GM12878 (cell line): ENCODE measurements around the gene ZBTB24. TPM values are rescaled to one million over a fixed set of nuclear protein-coding genes. Genes with fewer than 3 reads are reported as not detected.

Source experiments
- ATAC-seq: fragments of 200-7000 bp; cut with Tn5 transposase; 3 replicates; pipeline ENCODE4 v1.9.1; 2020; ENCODE audit warnings: mild to moderate bottlenecking, moderate library complexity
- BruUV-seq: library from RNA; stranded (reverse); fragments of 400-500 nt; replicated peaks from 2 replicates; lab custom pipeline; 2021; lab: Mats Ljungman, UMichigan
- CTCF ChIA-PET: fragments of 300-600 bp; sonication (Branson Sonifier 250); formaldehyde crosslinking; extraction: SDS; loops from one replicate; lab custom pipeline; 2021; ENCODE audit warnings: inconsistent platforms; lab: Yijun Ruan, JAX
- POLR2A ChIA-PET: fragments of 350-600 bp; formaldehyde crosslinking; extraction: SDS; loops from one replicate; lab custom pipeline; 2021; ENCODE audit warnings: inconsistent platforms; lab: Charles Lee
- RAD21 ChIA-PET: fragments of 300-600 bp; sonication (Branson Sonifier 250); formaldehyde crosslinking; loops from one replicate; lab custom pipeline; 2023; ENCODE audit warnings: antibody characterized with exemption; ENCODE audit not compliant: unreplicated experiment; lab: Charles Lee
- SMC1A ChIA-PET: fragments of 300-600 bp; sonication (Branson Sonifier 250); formaldehyde crosslinking; loops from one replicate; lab custom pipeline; 2023; ENCODE audit not compliant: unreplicated experiment, uncharacterized antibody; lab: Charles Lee
- DNase-seq: peaks from one replicate; pipeline ENCODE4 v3.0.0-alpha.2; 2011; ENCODE audit warnings: low read depth, low spot score
- FAIRE-seq: peaks from 3 replicates; lab custom pipeline; 2011; peaks lifted over from hg19 to GRCh38; lab: Jason Lieb, UNC
- H2AFZ ChIP-seq: 2 replicates; pipeline ENCODE4 v1.6.0; 2011; ENCODE audit warnings: low read depth, low read length, control low read depth; ENCODE audit not compliant: control insufficient read depth
- H3K27ac ChIP-seq: 2 replicates; pipeline ENCODE4 v1.5.1; 2011; ENCODE audit warnings: control low read depth; ENCODE audit not compliant: control insufficient read depth, insufficient read depth
- H3K27me3 ChIP-seq, 2 experiments: replicated peaks in 1 of 2; 2 replicates each; pipeline versions ENCODE4 v1.6.0 to v1.6.1; 2011; ENCODE audit warnings: low read length in 1 of 2; ENCODE audit not compliant: control insufficient read depth in 2 of 2, insufficient read depth in 2 of 2
- H3K36me3 ChIP-seq, 2 experiments: 2 replicates each; pipeline ENCODE4 v1.5.1; 2011; ENCODE audit warnings: low read length in 1 of 2; ENCODE audit not compliant: control insufficient read depth in 2 of 2, insufficient read depth in 2 of 2
- H3K4me1 ChIP-seq: 2 replicates; pipeline ENCODE4 v1.6.1; 2011; ENCODE audit warnings: mild to moderate bottlenecking, low read length, moderate library complexity, mixed read lengths; ENCODE audit not compliant: control insufficient read depth, insufficient read depth
- H3K4me2 ChIP-seq: 2 replicates; pipeline ENCODE4 v1.6.0; 2011; ENCODE audit warnings: control low read depth; ENCODE audit not compliant: control insufficient read depth, insufficient read depth
- H3K4me3 ChIP-seq: fragments of 200-600 bp; sonication (generic); 2 replicates; pipeline ENCODE4 v1.5.1; 2016
- H3K79me2 ChIP-seq: 2 replicates; pipeline ENCODE4 v1.6.0; 2011; ENCODE audit warnings: low read length; ENCODE audit not compliant: control insufficient read depth, insufficient read depth
- H3K9ac ChIP-seq: 2 replicates; pipeline ENCODE4 v1.8.0; 2011; ENCODE audit warnings: low read length, control low read depth, mixed read lengths; ENCODE audit not compliant: control insufficient read depth, insufficient read depth
- H3K9me3 ChIP-seq: replicated peaks from 3 replicates; pipeline ENCODE4 v1.5.1; 2011; ENCODE audit warnings: mild to moderate bottlenecking, low read length; ENCODE audit not compliant: control insufficient read depth, insufficient read depth
- H4K20me1 ChIP-seq: 2 replicates; pipeline ENCODE4 v1.6.0; 2011; ENCODE audit not compliant: control insufficient read depth, insufficient read depth
- BACH1 ChIP-seq: fragments of 450-650 bp; IDR thresholded peaks from 2 replicates; pipeline ENCODE4 v1.6.1; 2017; ENCODE audit warnings: mild to moderate bottlenecking, borderline replicate concordance
- CEBPB ChIP-seq, 2 experiments: fragments of 150-350 bp in 1 of 2; IDR thresholded peaks; 2 replicates each; pipeline ENCODE4 v1.6.1; 2012 to 2014; ENCODE audit warnings: low read depth in 2 of 2, low read length in 2 of 2, borderline replicate concordance in 1 of 2, inconsistent platforms in 1 of 2
- CHD1 ChIP-seq: IDR thresholded peaks from 2 replicates; pipeline ENCODE4 v1.6.1; 2012; ENCODE audit warnings: low read depth, low read length, improper control_type of control experiment
- EED ChIP-seq: sonication (generic); IDR thresholded peaks from 2 replicates; pipeline ENCODE4 v1.6.1; 2016; ENCODE audit warnings: antibody characterized with exemption, low read depth
- ESRRA ChIP-seq: IDR thresholded peaks from 2 replicates; pipeline ENCODE4 v1.6.1; 2012; ENCODE audit warnings: mild to moderate bottlenecking, low read length, improper control_type of control experiment
- HDAC2 ChIP-seq: fragments of 200-600 bp; sonication (generic); IDR thresholded peaks from 2 replicates; pipeline ENCODE4 v1.6.1; 2017
- HSF1 ChIP-seq: fragments of 150-350 bp; IDR thresholded peaks from 2 replicates; pipeline ENCODE4 v1.6.1; 2014; ENCODE audit warnings: mild to moderate bottlenecking, low read depth, low read length
- KLF5 ChIP-seq: fragments of 450-650 bp; IDR thresholded peaks from 2 replicates; pipeline ENCODE4 v1.6.1; 2014; ENCODE audit warnings: mild to moderate bottlenecking; ENCODE audit not compliant: partially characterized antibody
- MEF2B ChIP-seq: fragments of 450-650 bp; IDR thresholded peaks from 2 replicates; pipeline ENCODE4 v1.6.1; 2018; ENCODE audit warnings: mild to moderate bottlenecking, moderate library complexity; ENCODE audit not compliant: partially characterized antibody, poor library complexity, severe bottlenecking
- NFIC ChIP-seq: IDR thresholded peaks from 2 replicates; pipeline ENCODE4 v1.6.1; 2012; ENCODE audit warnings: low read depth, mild to moderate bottlenecking, inconsistent platforms, low read length, moderate library complexity
- NR2F1 ChIP-seq: fragments of 450-650 bp; conservative IDR thresholded peaks from 2 replicates; pipeline ENCODE4 v1.6.1; 2017; ENCODE audit warnings: mild to moderate bottlenecking
- NRF1 ChIP-seq: conservative IDR thresholded peaks from 2 replicates; pipeline ENCODE4 v1.6.1; 2011; ENCODE audit warnings: mild to moderate bottlenecking, low read depth, low read length, improper control_type of control experiment
- POU2F2 ChIP-seq: IDR thresholded peaks from 3 replicates; pipeline ENCODE4 v1.6.1; 2011; ENCODE audit warnings: low read depth, mild to moderate bottlenecking, low read length, borderline replicate concordance
- SMARCA5 ChIP-seq: fragments of 450-650 bp; IDR thresholded peaks from 2 replicates; pipeline ENCODE4 v1.6.1; 2017; ENCODE audit warnings: mild to moderate bottlenecking
- SUPT20H ChIP-seq: IDR thresholded peaks from 2 replicates; pipeline ENCODE4 v1.6.1; 2011; ENCODE audit warnings: low read depth, mild to moderate bottlenecking, low read length, moderate library complexity, borderline replicate concordance; ENCODE audit not compliant: control insufficient read depth
- TCF3 ChIP-seq: IDR thresholded peaks from 2 replicates; pipeline ENCODE4 v1.6.1; 2012; ENCODE audit warnings: low read depth, mild to moderate bottlenecking, low read length, borderline replicate concordance; ENCODE audit not compliant: insufficient read depth
- YBX1 ChIP-seq: fragments of 450-650 bp; IDR thresholded peaks from 2 replicates; pipeline ENCODE4 v1.6.1; 2016; ENCODE audit warnings: antibody characterized with exemption
- YY1 ChIP-seq: IDR thresholded peaks from 2 replicates; pipeline ENCODE4 v1.6.1; 2011; ENCODE audit warnings: low read depth, mild to moderate bottlenecking, low read length
- ZBTB40 ChIP-seq: fragments of 450-650 bp; IDR thresholded peaks from 2 replicates; pipeline ENCODE4 v1.6.1; 2016; ENCODE audit warnings: mild to moderate bottlenecking, moderate library complexity, borderline replicate concordance
- WGBS: methylation state at CpG from one replicate; pipeline ENCODE4 v1.1.6; 2016; ENCODE audit warnings: low lambda C conversion rate; ENCODE audit not compliant: insufficient replicate concordance, insufficient coverage; ENCODE audit errors: missing lambda C conversion rate; 5-methylcytosine and 5-hydroxymethylcytosine counted together
- in situ Hi-C: fragments of 300-500 bp; cut with MboI; formaldehyde crosslinking; loops from 9 replicates; pipeline ENCODE4 v1.14.3; 2018; ENCODE audit warnings: mixed read lengths
- intact Hi-C: fragments of 100-400 bp; cut with micrococcal nuclease; formaldehyde crosslinking; loops from one replicate; pipeline ENCODE4 v1.14.2; 2022; ENCODE audit not compliant: unreplicated experiment
- polyA plus RNA-seq, 11 experiments: library from polyadenylated mRNA; depleted of rRNA in 4 of 11; unstranded in 6 of 11; stranded (reverse) in 5 of 11; fragments of >200 nt; fragmentation: Nextera tagmentation in 4 of 11; fragmentation: Illumina TruSeq in 1 of 11; extraction: Ambion mirVana in 4 of 11; extraction: Trizol in 1 of 11; gene quantifications; 1 replicate in 1 of 11; 2 replicates in 10 of 11; pipeline versions ENCODE4 v1.2.1 to v1.2.3, GENCODE V29; 2011 to 2016; ENCODE audit warnings: inconsistent platforms in 2 of 11, missing spikeins in 2 of 11, low read depth in 1 of 11
- total RNA-seq, 4 experiments: library from RNA; depleted of rRNA in 3 of 4; stranded (reverse); fragments of >200 nt in 3 of 4; fragmentation: Illumina TruSeq in 1 of 4; extraction: Trizol in 1 of 4; gene quantifications; 2 replicates each; pipeline versions ENCODE4 v1.2.1 to v1.2.3, GENCODE V29; 2013 to 2021

Gene ZBTB24
- total and polyA plus RNA-seq, 10 of the 15 experiments (the other 5 are each of a cell fraction or from before 2014, with no cell fraction given) = 2.9 to 17.7 (median 8.5) TPM

GRCh38 chr6:109455437-109456110, 27.4 kb downstream of the ZBTB24 start, which contains the start of gene MICAL1:
Gene MICAL1 (minus strand): TSS chr6:109455772. CDS start chr6:109454196, 1,576 bp downstream.
- Histone ChIP-seq H3K4me2 (peak within 1 kb of the TSS; percentile 98), H3K79me2 (peaks cover 48% of the 10 kb centered on the region), H4K20me1 (no peaks in the 10 kb centered on the region), H3K36me3 (peaks cover 3 to 10% of the 10 kb centered on the region in 2 experiments; a peak in 3 of 4 replicates), H3K27ac (peak within 1 kb of the TSS; percentile 98), H3K9ac (peak within 1 kb of the TSS; percentile 91), H3K27me3 (no peaks in the 10 kb centered on the region), H3K9me3 (no peaks in the 10 kb centered on the region), H2AFZ (peak within 1 kb of the TSS; percentile 60), H3K4me3 (peak within 1 kb of the TSS; percentile 89), H3K4me1 (peaks cover 54% of the 10 kb centered on the region)
- in situ Hi-C loops (no loop called here), intact Hi-C loops (loop anchor here (1.0 to 5.0 kb wide), 3 partner anchors 28 to 358 kb away; partner anchors contain the start of genes CD164, CEP57L1 and ZBTB24)
- peak; percentile 78 for ATAC-seq
- POLR2A ChIA-PET = interaction anchor here (0.9 to 13.1 kb wide), 6 partner anchors 13 to 236 kb away, joined by 3 to 132 read pairs (median 6); partner anchors contain the start of genes AK9, CD164, FIG4 and PPIL6
- no TSS peak for BruUV-seq
- DNase-seq = peak; percentile 45
- peak; percentile 38 for FAIRE-seq
- SMC1A ChIA-PET = interaction anchor here (0.6 to 10.1 kb wide), 7 partner anchors 11 to 72 kb away, joined by 3 to 148 read pairs (median 7); partner anchors contain the start of genes CD164, PPIL6, SMPD2 and ZBTB24
- CTCF ChIA-PET = interaction anchor here (1.1 to 3.2 kb wide), 6 partner anchors 9 to 82 kb away, joined by 3 to 19 read pairs (median 5); partner anchors contain the start of genes CD164, PPIL6 and SMPD2
- RAD21 ChIA-PET = interaction anchor here (0.9 to 10.1 kb wide), 5 partner anchors 14 to 76 kb away, joined by 3 to 97 read pairs (median 9); partner anchors contain the start of genes CD164, PPIL6, SMPD2 and ZBTB24
- WGBS = 1% methylated on average over 37 of the region's 70 CpGs
- TF ChIP-seq NRF1 (no peak), CHD1 (no peak), ZBTB40 (peak; percentile 21; the same call in 1 of the 2 replicates), HDAC2 (no peak), ESRRA (no peak), KLF5 (peak; percentile 30), SMARCA5 (no peak; the same call in 1 of the 2 replicates), POU2F2 (no peak; the same call in 2 of the 3 replicates), EED (peak; percentile 66), TCF3 (peak; percentile 68), SUPT20H (no peak), MEF2B (no peak), CEBPB (IDR thresholded peaks at IDR 0.05; ENCODE audit: borderline replicate concordance in 1 of 2, low read depth in 2 of 2, low read length in 2 of 2) (no peak), YY1 (peak; percentile 41; the same call in 1 of the 2 replicates), NR2F1 (peak; percentile 46), HSF1 (no peak), YBX1 (no peak), NFIC (no peak), BACH1 (no peak; the same call in 1 of the 2 replicates)
